Prostate gland (tissue), 2 donors: ENCODE results near the gene PTPMT1.

Experiments
- CTCF ChIP-seq, 4 experiments: fragments of 200-600 bp in 2 of 4; fragments of 450-650 bp in 2 of 4; sonication (generic) in 2 of 4; IDR thresholded peaks; 1 replicate in 3 of 4; 2 replicates in 1 of 4; pipeline ENCODE4 v1.5.1; 2016 to 2019; ENCODE audit warnings: antibody characterized with exemption in 4 of 4, mild to moderate bottlenecking in 2 of 4, moderate library complexity in 2 of 4
- POLR2A ChIP-seq: fragments of 450-650 bp; IDR thresholded peaks from one replicate; pipeline ENCODE4 v1.6.1; 2016; ENCODE audit warnings: antibody characterized with exemption, mild to moderate bottlenecking
- POLR2AphosphoS5 ChIP-seq: sonication (generic); formaldehyde crosslinking; IDR thresholded peaks from one replicate; pipeline ENCODE4 v1.6.1; 2017; ENCODE audit warnings: antibody characterized with exemption

DNA sequence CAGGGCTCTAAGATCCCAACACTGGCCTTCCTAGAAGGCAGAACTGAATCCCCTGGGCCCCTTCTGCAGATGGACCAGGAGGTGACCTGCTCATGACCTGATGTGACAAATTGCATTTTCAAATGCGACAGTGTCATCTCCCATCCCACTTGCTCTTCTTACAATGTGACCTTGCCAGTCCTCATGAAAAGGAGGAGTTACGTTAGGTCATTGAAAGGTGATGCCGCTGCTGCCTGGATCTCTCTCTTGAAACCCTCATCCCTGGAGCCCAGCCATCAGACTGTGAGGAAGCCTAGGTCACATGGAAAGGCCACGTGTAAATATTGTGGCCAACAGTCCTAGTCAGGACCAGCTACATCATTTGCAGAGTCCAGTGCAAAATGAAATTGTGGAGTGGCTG is 34.5 kb downstream of the PTPMT1 start:
- no peak for TF ChIP-seq CTCF (IDR thresholded peaks at IDR 0.05)
- TF ChIP-seq POLR2AphosphoS5 = no peak
- no peak for TF ChIP-seq POLR2A
